OCI-LY7 (cell line): ENCODE results near the gene LMOD1.

Source experiments
- CTCF ChIP-seq: fragments of 200-600 bp; sonication (generic); conservative IDR thresholded peaks from 2 replicates; pipeline ENCODE4 v1.5.1; 2014; ENCODE audit warnings: mild to moderate bottlenecking, antibody characterized with exemption, low read length, moderate library complexity, mixed read lengths
- EZH2phosphoT487 ChIP-seq: fragments of 200-600 bp; sonication (generic); IDR thresholded peaks from 2 replicates; pipeline ENCODE4 v1.6.1; 2018; ENCODE audit warnings: low read depth, borderline replicate concordance, mild to moderate bottlenecking, mixed run types, antibody characterized with exemption, low read length, moderate library complexity, mixed read lengths

DNA sequence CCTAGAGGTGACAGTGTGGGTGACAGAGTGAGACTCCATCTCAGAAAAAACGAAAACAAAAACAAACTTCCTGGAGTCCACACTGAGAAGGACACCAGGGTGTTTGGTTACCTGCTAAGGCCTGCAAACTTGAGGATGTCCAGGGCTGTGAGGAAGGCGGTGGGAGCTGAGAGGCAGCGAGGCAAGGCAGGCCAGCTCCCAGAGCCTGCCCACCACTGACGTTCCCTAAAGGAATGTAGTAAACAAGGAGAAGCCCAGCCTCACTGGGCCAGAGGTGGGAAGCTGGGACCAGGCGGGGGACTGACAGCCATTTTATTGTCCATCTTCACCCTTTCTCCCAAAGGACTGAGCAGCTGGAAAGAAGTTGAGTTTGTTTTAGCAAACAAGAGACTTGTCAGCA is 33.5 kb downstream of the LMOD1 start:
- TF ChIP-seq CTCF (no peak), EZH2phosphoT487 (no peak)
